ENCODE results near the gene BICRA. TPM values are rescaled to one million over a fixed set of nuclear protein-coding genes. Genes with fewer than 3 reads are reported as not detected.
A peak's percentile ranks its signal among the peaks of the same experiment; 100 is the strongest.
"Not testable (repeated sequence)": the region's sequence is repeated elsewhere in the genome, so short reads cannot be mapped to it uniquely, and the experiment has no call there.

The BICRA gene
- polyA plus RNA-seq, 1 donor (not counting 4 experiments of a cell fraction or from before 2014, with no cell fraction given): 0.42 TPM

DNA sequence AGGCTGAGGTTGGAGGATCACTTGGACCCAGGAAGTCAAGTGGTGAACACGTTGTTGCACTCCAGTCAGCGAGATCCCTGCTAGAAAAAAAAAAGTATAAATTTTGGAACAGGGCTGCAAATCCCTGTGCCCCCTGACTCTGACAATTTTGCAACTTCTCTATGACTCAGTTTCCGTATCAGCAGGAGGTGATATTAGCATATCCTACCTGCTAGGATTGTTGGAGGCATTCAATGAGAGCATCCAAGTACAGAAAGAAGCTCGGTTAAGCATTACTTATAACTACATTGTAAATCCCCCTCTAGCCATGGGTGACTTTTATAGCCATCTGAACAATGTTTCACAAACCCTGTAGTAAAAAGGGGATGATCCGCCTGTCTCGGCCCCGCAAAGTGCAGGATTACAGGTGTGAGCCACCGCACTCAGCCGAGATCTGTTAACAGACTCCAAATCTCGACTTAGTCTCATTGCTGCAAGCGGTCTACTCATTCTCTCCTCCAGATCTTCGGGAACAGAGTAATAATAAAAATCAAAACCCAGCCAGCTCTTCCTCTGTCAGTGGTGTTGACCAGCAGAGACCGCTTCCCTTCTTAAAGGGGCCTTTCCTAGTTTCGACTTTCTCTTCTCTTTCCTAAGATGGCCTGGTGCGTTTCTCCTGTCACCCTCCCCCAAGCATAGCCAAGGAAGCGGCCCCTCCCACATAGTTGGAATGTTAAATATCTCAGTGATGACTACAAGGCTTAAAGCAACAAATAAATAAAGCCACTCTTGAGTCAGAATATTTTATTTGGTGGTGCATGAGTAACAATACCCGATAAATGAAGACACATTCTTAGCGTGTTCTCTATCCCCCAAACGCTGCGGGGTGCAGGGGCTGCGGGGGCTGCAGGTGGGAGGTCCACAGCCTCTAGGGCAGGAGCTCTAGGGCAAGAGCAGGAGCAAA lies 10.3 kb upstream of the BICRA start:
- H3K9me1 ChIP-seq (ENCODE audit: control insufficient read depth, extremely low read depth, insufficient read depth, low read length): no peaks in the 10 kb centered on the region
- no peaks in the 10 kb centered on the region for H3K79me2 ChIP-seq (ENCODE audit: control insufficient read depth, insufficient read depth, low read length)
- peak overlapping the region; percentile 70 for H3K9ac ChIP-seq (ENCODE audit: control insufficient read depth, extremely low read depth, insufficient read depth, low read length)
- H2AFZ ChIP-seq (ENCODE audit: control insufficient read depth, low read length): peak overlapping the region; percentile 68
- H3K4me2 ChIP-seq (ENCODE audit: control insufficient read depth, extremely low read depth, insufficient read depth, low read depth, low read length): peak overlapping the region; percentile 94
- no peaks in the 10 kb centered on the region for H3K9me3 ChIP-seq (ENCODE audit: control insufficient read depth, low read depth, low read length)
- no peaks in the 10 kb centered on the region for H4K20me1 ChIP-seq (ENCODE audit: control insufficient read depth, extremely low read depth, insufficient read depth, low read length)
- TF ChIP-seq EZH2 (IDR thresholded peaks at IDR 0.05; ENCODE audit: low read length): no peak
- TF ChIP-seq, protein P1, sequence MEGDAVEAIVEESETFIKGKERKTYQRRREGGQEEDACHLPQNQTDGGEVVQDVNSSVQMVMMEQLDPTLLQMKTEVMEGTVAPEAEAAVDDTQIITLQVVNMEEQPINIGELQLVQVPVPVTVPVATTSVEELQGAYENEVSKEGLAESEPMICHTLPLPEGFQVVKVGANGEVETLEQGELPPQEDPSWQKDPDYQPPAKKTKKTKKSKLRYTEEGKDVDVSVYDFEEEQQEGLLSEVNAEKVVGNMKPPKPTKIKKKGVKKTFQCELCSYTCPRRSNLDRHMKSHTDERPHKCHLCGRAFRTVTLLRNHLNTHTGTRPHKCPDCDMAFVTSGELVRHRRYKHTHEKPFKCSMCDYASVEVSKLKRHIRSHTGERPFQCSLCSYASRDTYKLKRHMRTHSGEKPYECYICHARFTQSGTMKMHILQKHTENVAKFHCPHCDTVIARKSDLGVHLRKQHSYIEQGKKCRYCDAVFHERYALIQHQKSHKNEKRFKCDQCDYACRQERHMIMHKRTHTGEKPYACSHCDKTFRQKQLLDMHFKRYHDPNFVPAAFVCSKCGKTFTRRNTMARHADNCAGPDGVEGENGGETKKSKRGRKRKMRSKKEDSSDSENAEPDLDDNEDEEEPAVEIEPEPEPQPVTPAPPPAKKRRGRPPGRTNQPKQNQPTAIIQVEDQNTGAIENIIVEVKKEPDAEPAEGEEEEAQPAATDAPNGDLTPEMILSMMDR (optimal IDR thresholded peaks at IDR 0.05 in 1 of 3, IDR thresholded peaks at IDR 0.05 in 1 of 3, conservative IDR thresholded peaks at IDR 0.05 in 1 of 3; ENCODE audit: extremely low read depth in 1 of 3, insufficient read depth in 2 of 3, low read length in 3 of 3): no peak
- peak overlapping the region; percentile 79 for H3K27ac ChIP-seq (ENCODE audit: control insufficient read depth, insufficient read depth, low read length)
- no peaks in the 10 kb centered on the region for H3K36me3 ChIP-seq (ENCODE audit: control insufficient read depth in 2 of 2, extremely low read depth in 1 of 2, insufficient read depth in 2 of 2, low read length in 2 of 2)
- no peaks in the 10 kb centered on the region for H3K27me3 ChIP-seq (ENCODE audit: control insufficient read depth, extremely low read depth, insufficient read depth, low read length)
- FAIRE-seq: peak; percentile 62
- DNase-seq (ENCODE audit: low read depth, low spot score): no peak
- dilution Hi-C loops (cut with MboI; ENCODE audit: extremely low pct_ligation_motif_present, low sequenced_read_pairs): no loop called here
- peaks cover 19% of the 10 kb centered on the region for H3K4me1 ChIP-seq (ENCODE audit: control insufficient read depth, extremely low read depth, insufficient read depth, low read length)
- H3K4me3 ChIP-seq (ENCODE audit: control insufficient read depth in 2 of 3, extremely low read depth in 1 of 3, insufficient read depth in 2 of 3, low read depth in 1 of 3, low read length in 3 of 3): peak overlapping the region; percentile 25 to 73 (median 63)

DNA sequence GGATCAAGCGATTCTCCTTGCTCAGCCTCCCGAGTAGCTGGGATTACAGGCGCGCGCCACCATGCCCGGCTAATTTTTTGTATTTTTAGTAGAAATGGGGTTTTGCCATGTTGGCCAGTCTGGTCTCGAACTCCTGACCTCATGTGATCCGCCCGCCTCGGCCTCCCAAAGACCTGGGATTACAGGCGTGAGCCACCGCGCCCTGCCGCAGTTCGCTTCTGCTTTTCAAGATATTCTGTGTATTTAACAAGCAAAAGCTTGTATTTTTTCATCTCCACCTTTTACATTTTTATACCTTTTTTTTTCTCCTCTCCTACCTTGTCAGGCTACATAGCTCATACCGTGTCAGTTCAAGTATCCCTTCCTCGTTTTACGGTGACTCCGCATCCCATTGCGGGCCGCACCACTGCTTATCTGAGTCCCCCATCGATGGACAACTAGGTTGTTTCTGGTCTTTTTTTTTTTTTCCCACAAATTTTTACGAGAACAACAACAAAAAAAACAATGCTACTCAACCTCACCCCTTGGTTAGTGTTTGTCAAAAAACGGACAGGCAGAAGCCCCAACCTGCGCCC lies 9.2 kb upstream of the BICRA start:
- dilution Hi-C loops (cut with MboI; ENCODE audit: extremely low pct_ligation_motif_present, low sequenced_read_pairs); H3K9me1 ChIP-seq (ENCODE audit: control insufficient read depth, extremely low read depth, insufficient read depth, low read length); H3K9me3 ChIP-seq (ENCODE audit: control insufficient read depth, low read depth, low read length); FAIRE-seq; DNase-seq (ENCODE audit: low read depth, low spot score); H3K79me2 ChIP-seq (ENCODE audit: control insufficient read depth, insufficient read depth, low read length); H3K36me3 ChIP-seq (ENCODE audit: control insufficient read depth in 2 of 2, extremely low read depth in 1 of 2, insufficient read depth in 2 of 2, low read length in 2 of 2); H3K27me3 ChIP-seq (ENCODE audit: control insufficient read depth, extremely low read depth, insufficient read depth, low read length); H4K20me1 ChIP-seq (ENCODE audit: control insufficient read depth, extremely low read depth, insufficient read depth, low read length): not testable (repeated sequence)
- H3K4me1 ChIP-seq (ENCODE audit: control insufficient read depth, extremely low read depth, insufficient read depth, low read length): peaks cover 19% of the 10 kb centered on the region
- H3K27ac ChIP-seq (ENCODE audit: control insufficient read depth, insufficient read depth, low read length): peak overlapping the region; percentile 79
- H3K4me2 ChIP-seq (ENCODE audit: control insufficient read depth, extremely low read depth, insufficient read depth, low read depth, low read length): peak overlapping the region; percentile 94
- peak overlapping the region; percentile 58 for H2AFZ ChIP-seq (ENCODE audit: control insufficient read depth, low read length)
- H3K9ac ChIP-seq (ENCODE audit: control insufficient read depth, extremely low read depth, insufficient read depth, low read length): peak overlapping the region; percentile 70
- peak overlapping the region; percentile 47 to 74 (median 73) for H3K4me3 ChIP-seq (ENCODE audit: control insufficient read depth in 2 of 3, extremely low read depth in 1 of 3, insufficient read depth in 2 of 3, low read depth in 1 of 3, low read length in 3 of 3)

Measured in keratinocyte (primary cell).